ENCODE results near the gene RNF130. TPM values are rescaled to one million over a fixed set of nuclear protein-coding genes. Genes with fewer than 3 reads are reported as not detected.

RNF130 gene
- total RNA-seq, 1 donor from 2014 or later: 103 TPM

DNA sequence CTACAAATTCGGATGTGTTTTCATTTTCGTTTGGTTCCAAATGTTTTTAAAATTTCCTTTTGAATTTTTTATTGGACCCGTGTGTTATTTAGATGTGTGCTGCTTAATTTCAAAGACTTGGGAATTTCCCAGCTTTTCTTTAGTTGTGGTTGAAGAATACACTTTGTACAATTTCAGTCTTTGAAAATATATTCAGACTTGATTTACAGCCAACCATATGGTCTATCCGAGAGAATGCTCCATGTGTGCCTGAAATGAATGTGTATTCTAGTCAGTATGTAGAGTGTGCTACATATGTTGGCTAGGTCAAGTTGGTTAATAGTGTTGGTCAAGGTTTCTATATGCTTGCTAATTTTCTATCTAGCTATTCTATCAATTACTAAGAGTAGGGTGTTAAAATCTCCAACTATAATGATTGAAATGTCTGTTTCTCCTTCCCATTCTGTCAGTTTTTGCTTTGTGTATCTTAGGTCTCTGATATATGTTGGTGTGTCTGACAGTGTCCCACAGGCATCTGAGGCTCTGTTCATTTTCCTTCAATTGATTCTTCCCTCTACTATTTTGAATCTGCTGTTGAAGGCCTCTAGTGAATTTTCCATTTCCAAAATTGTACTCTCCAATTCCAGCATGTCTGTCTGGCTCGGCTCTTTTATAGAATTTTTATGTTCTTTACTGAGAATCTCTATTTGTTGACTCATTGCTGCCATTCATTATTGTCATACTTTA lies 36.2 kb downstream of the RNF130 start:
- no peaks in the 10 kb centered on the region for H3K27me3 ChIP-seq
- no peak overlapping the region for H3K4me3 ChIP-seq
- H3K4me1 ChIP-seq: no peaks in the 10 kb centered on the region
- intact Hi-C loops (cut with DNase I): no loop called here
- TF ChIP-seq, protein P1, sequence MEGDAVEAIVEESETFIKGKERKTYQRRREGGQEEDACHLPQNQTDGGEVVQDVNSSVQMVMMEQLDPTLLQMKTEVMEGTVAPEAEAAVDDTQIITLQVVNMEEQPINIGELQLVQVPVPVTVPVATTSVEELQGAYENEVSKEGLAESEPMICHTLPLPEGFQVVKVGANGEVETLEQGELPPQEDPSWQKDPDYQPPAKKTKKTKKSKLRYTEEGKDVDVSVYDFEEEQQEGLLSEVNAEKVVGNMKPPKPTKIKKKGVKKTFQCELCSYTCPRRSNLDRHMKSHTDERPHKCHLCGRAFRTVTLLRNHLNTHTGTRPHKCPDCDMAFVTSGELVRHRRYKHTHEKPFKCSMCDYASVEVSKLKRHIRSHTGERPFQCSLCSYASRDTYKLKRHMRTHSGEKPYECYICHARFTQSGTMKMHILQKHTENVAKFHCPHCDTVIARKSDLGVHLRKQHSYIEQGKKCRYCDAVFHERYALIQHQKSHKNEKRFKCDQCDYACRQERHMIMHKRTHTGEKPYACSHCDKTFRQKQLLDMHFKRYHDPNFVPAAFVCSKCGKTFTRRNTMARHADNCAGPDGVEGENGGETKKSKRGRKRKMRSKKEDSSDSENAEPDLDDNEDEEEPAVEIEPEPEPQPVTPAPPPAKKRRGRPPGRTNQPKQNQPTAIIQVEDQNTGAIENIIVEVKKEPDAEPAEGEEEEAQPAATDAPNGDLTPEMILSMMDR (IDR thresholded peaks at IDR 0.05): no peak
- TF ChIP-seq POLR2A (IDR thresholded peaks at IDR 0.05) (no peak), POLR2AphosphoS5 (IDR thresholded peaks at IDR 0.05; ENCODE audit: insufficient read depth in 1 of 2, low read depth in 1 of 2) (no peak)
- H3K9me3 ChIP-seq: peaks cover 5% of the 10 kb centered on the region
- no peak overlapping the region for H3K27ac ChIP-seq
- no peak for DNase-seq (ENCODE audit: extremely low spot score in 2 of 2)
- peaks cover 0 to 12% of the 10 kb centered on the region in 2 donors for H3K36me3 ChIP-seq

DNA sequence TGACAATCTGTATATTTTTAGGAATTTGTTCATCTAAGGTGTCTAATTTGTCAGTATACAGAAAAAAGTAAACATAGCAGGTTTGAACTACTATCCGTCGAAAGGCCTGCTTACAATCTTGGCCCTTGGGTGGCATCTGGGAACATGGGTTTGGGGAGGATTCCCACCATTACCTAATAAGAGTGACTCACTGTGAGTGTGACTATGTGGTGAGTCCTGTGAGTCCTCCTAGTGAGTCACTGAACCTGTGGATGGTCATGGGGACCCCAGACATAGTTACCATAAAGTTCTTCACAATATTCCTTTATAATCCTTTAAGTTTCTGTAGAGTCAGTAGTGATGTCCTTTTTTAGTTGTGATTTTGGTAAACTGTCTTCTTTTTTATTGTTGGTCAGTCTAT lies 37.0 kb downstream of the RNF130 start:
- intact Hi-C loops (cut with DNase I): no loop called here
- Histone ChIP-seq H3K36me3 (peaks cover 0 to 8% of the 10 kb centered on the region in 2 donors), H3K4me3 (no peak overlapping the region), H3K9me3 (peaks cover 5% of the 10 kb centered on the region), H3K27ac (no peak overlapping the region), H3K4me1 (no peaks in the 10 kb centered on the region), H3K27me3 (no peaks in the 10 kb centered on the region)
- DNase-seq (ENCODE audit: extremely low spot score in 2 of 2): no peak
- no peak for TF ChIP-seq POLR2AphosphoS5 (IDR thresholded peaks at IDR 0.05; ENCODE audit: insufficient read depth in 1 of 2, low read depth in 1 of 2)
- TF ChIP-seq POLR2A (IDR thresholded peaks at IDR 0.05): no peak
- TF ChIP-seq, protein P1 (IDR thresholded peaks at IDR 0.05): no peak

DNA sequence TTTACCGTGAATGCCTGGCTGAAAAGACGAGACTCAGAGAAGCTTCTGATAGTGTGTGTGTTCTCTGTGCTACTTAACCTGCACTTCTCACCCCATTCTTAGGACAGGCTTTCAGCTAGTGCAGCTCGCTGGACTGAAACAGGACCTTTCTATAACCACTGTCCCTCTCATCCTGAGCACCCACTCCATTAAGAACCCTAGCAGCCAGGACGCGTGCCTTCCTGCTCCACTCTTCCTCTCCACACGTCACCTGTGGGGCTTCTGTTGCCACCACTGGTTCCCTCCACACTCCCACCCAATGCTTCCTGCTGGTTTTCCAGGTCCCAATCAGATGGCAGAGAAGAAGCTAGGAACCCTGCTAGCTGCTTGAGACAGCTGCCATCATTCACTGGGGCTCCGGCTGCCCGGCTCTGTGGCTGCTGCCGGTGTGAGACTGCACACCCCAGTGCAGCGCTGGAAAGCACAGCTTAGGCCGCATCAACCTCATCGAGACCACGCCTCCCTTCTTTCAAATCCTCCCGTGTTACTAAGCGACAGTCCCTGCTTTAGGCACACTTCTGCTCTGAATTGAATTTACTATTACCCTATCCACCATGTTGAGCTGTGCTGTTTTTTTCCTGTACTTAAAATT lies 44.0 kb downstream of the RNF130 start:
- intact Hi-C loops (cut with DNase I): no loop called here

GRCh38 chr5:180026734-180027458 lies 44.7 kb downstream of the RNF130 start:
- no peak for DNase-seq (ENCODE audit: extremely low spot score in 2 of 2)
- Histone ChIP-seq H3K4me1 (no peaks in the 10 kb centered on the region), H3K27ac (no peak overlapping the region), H3K27me3 (no peaks in the 10 kb centered on the region), H3K36me3 (no peaks in the 10 kb centered on the region), H3K4me3 (no peak overlapping the region), H3K9me3 (no peaks in the 10 kb centered on the region)
- TF ChIP-seq, protein P1 (IDR thresholded peaks at IDR 0.05): no peak
- no peak for TF ChIP-seq POLR2A (IDR thresholded peaks at IDR 0.05)
- TF ChIP-seq POLR2AphosphoS5 (IDR thresholded peaks at IDR 0.05; ENCODE audit: insufficient read depth in 1 of 2, low read depth in 1 of 2): no peak
- intact Hi-C loops (cut with DNase I): no loop called here

More for the DNA sequence above, 44.0 kb downstream of the RNF130 start:
- Histone ChIP-seq H3K4me3 (no peak overlapping the region), H3K9me3 (no peaks in the 10 kb centered on the region), H3K27ac (no peak overlapping the region), H3K4me1 (no peaks in the 10 kb centered on the region), H3K36me3 (no peaks in the 10 kb centered on the region), H3K27me3 (no peaks in the 10 kb centered on the region)
- DNase-seq (ENCODE audit: extremely low spot score in 2 of 2): no peak
- TF ChIP-seq, protein P1 (IDR thresholded peaks at IDR 0.05): no peak
- TF ChIP-seq POLR2A (IDR thresholded peaks at IDR 0.05) (no peak), POLR2AphosphoS5 (IDR thresholded peaks at IDR 0.05; ENCODE audit: insufficient read depth in 1 of 2, low read depth in 1 of 2) (no peak)

Data from vagina (tissue), 2 donors.